Neural cell (in vitro differentiated cells): ENCODE measurements around the gene PEAR1.

ENCODE experiments used
- EP300 ChIP-seq: fragments of 450-650 bp; conservative IDR thresholded peaks from 2 replicates; pipeline ENCODE4 v1.6.1; 2014; ENCODE audit warnings: antibody characterized with exemption, mild to moderate bottlenecking, moderate library complexity; ENCODE audit not compliant: poor library complexity, severe bottlenecking
- EZH2 ChIP-seq: fragments of 200-600, 300-800 bp; shearing (Covaris generic), sonication (generic); IDR thresholded peaks from 2 replicates; pipeline ENCODE4 v1.6.1; 2014; ENCODE audit warnings: antibody characterized with exemption, low read length, borderline replicate concordance, mild to moderate bottlenecking; ENCODE audit not compliant: insufficient read depth, poor library complexity, severe bottlenecking
- POLR2AphosphoS5 ChIP-seq: IDR thresholded peaks from 2 replicates; pipeline ENCODE4 v1.6.1; 2012
- RAD21 ChIP-seq: fragments of 450-650 bp; conservative IDR thresholded peaks from 2 replicates; pipeline ENCODE4 v1.6.1; 2014; ENCODE audit warnings: antibody characterized with exemption, mild to moderate bottlenecking, moderate library complexity
- SMC3 ChIP-seq: fragments of 450-650 bp; conservative IDR thresholded peaks from 2 replicates; pipeline ENCODE4 v1.6.1; 2014; ENCODE audit warnings: antibody characterized with exemption, mild to moderate bottlenecking, moderate library complexity; ENCODE audit not compliant: poor library complexity
- TF ChIP-seq, protein P1 (sequence below): fragments of 450-650 bp; IDR thresholded peaks from 2 replicates; pipeline ENCODE4 v1.5.1; 2014; ENCODE audit warnings: antibody characterized with exemption, mild to moderate bottlenecking, moderate library complexity; ENCODE audit not compliant: poor library complexity, severe bottlenecking

DNA sequence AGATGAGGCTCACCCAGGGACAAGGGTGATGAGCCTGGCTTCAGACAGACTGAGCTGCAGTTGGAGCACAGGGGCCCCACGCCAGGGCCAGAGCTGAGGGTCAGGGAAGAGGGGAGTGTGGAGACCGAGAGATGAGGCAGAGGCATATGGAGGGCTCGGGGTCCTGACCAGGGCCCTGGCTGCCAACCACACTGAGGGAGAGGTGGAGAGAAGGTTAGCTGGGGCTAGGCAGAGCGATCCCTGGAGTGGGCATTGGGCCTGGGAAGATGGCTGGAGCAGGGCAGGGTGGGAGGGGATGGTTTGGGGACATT lies 8.0 kb downstream of the PEAR1 start:
- TF ChIP-seq, protein P1, sequence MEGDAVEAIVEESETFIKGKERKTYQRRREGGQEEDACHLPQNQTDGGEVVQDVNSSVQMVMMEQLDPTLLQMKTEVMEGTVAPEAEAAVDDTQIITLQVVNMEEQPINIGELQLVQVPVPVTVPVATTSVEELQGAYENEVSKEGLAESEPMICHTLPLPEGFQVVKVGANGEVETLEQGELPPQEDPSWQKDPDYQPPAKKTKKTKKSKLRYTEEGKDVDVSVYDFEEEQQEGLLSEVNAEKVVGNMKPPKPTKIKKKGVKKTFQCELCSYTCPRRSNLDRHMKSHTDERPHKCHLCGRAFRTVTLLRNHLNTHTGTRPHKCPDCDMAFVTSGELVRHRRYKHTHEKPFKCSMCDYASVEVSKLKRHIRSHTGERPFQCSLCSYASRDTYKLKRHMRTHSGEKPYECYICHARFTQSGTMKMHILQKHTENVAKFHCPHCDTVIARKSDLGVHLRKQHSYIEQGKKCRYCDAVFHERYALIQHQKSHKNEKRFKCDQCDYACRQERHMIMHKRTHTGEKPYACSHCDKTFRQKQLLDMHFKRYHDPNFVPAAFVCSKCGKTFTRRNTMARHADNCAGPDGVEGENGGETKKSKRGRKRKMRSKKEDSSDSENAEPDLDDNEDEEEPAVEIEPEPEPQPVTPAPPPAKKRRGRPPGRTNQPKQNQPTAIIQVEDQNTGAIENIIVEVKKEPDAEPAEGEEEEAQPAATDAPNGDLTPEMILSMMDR: no peak
- TF ChIP-seq EZH2 (no peak), POLR2AphosphoS5 (no peak), RAD21 (no peak), SMC3 (no peak), EP300 (no peak)
